GM21619 (cell line): ENCODE measurements around the gene PLCH1.
"Not testable (repeated sequence)": the region's sequence is repeated elsewhere in the genome, so short reads cannot be mapped to it uniquely, and the experiment has no call there.

ENCODE experiments used
- ATAC-seq: cut with Tn5 transposase; IDR thresholded peaks from one replicate; pipeline ENCODE4 v1.9.1; 2021; ENCODE audit not compliant: unreplicated experiment

The PLCH1 gene

DNA sequence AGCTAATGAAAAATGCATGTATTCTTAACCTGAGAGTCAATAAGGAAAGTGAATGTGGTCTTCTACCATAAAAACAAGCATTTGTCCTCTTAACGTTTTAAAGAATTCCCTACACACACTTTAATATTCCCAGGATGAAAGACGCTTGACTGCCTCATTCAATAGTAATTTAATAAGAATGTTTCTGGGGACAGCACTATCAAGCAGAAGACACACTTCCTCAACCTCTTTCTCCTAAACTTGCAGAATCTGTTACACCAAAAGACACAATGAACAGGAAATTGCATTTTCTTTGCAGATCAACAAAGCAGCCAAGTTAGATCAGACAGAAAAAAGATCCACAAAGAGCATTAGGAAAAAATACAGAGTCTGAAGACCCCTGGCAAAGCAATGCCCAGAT is 97.7 kb downstream of the PLCH1 start:
- ATAC-seq, result no peak

DNA sequence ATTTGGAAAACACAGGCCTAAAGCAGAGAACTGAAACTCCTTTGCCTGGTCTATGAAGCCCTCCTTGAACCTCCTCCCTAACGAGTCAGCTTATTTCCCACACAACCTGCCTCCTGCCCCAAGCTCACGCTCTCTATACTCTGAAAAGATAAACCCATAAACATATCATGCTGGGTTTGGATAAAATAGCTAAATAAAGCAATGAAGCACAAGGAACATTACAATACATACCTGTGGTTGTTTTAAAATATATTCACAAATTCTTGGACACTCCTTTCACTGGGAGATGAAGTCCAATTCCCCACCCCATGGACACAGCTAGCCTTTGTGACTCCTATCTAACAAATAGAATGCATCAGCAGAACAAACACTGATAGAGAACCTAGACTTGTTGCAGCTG is 98.2 kb downstream of the PLCH1 start:
- no peak for ATAC-seq

DNA sequence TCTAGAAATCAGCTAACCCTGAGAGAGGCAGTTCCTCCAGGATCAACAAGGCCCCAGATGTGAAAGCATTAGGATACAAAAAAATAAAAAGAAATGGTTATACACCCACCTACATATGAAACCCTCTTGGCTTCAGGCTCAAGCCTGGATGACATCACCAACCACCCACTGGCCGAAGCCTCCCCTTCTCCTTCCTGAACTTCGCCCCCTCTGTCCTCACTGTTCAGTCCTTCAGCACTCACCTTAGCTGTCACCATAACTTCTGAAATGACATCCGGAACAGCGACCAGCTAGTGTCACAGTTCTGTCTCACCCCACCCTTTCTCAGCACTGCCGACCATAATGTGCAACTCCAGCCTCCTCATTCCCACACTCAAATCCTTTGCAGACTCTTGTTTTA is 98.7 kb downstream of the PLCH1 start:
- ATAC-seq, result no peak

DNA sequence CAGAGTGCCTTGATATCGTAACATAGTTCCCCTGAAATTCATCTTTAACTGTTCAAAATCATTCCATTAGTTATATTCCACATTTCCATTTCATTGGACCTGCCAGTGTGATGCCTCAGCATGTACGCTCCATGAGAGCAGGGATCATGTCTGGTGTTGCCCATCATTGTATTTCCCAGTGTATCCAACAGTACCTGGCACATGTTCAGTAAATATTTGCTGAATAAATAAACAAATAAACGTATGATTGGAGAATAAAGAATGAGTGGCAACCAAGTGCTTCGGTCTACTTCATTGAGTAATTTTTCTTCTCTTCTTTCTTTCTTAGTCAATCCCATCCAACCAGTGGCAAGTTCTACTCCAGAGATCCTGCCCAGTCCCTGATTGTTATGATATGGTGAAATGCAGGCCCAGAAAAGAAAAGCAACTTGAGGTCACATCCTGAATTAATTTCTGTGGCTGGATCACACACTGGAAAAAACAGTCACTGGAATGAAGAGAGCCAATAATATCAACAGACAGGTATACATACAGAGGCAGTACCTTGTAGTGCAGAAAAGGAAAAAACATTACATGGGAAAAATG is 101.2 kb downstream of the PLCH1 start:
- ATAC-seq, result no peak

DNA sequence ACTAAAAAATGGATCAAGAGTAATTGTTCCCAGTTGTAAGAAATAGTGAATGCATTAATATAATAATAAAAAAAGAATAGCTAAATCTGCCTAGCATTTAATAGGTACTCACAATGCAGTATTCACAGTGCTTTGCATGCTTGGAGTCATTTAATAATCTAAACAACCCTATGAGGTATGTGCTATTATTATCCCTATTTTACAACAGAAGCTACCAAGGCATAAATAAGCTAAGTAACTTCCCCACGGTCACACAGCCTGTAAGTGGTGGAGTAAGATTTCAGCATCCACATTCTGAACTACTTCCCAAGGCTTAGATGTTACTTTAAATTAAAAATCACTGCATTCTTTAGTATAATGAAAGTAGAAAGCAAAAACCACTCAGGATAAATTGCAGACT is 102.9 kb downstream of the PLCH1 start:
- ATAC-seq, result no peak

DNA sequence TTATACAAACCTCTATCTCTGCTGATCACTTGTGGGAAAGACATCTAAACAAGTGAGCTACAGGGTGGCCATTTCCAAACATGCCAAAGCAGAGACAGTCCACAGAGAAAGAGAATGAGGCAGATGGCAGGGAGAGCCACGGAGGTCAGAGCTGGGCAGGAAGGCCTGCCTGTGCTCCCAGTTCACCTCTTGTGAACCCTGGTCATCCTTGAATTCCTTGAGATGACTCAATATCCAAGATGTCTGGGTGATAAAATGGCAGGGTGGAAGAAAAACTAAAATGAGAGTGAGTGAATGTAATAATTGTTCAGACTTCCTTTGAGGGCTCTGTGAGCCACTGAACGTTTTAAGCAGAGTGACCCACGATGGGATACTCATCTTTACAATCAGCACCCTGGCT is 104.8 kb downstream of the PLCH1 start:
- no peak for ATAC-seq

DNA sequence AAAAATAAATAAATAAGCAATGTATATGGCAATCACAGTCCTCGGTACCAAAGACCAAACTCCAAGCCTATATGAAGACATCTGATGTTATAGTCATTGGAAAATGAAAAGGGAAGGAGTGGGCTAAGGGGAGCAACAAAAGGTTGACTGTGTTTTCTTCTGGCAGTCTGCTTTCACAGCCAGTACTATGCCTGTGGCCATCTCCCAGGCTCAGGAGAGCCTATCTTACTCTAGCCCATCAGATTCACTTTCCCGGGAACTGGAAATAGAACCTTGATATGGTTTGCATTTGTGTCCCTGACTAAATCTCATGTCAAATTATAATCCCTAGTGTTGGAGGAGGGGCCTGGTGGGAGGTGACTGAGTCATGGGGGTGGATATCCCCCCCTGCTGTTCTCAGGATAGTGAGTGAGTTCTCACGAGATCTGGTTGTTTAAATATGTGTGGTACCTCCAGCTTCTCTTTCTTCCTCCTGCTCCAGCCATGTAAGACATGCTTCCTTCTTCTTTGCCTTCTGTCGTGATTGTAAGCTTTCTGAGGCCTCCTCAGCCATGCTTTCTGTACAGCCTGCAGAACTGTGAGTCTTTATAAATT is 105.3 kb downstream of the PLCH1 start:
- ATAC-seq, result no peak

DNA sequence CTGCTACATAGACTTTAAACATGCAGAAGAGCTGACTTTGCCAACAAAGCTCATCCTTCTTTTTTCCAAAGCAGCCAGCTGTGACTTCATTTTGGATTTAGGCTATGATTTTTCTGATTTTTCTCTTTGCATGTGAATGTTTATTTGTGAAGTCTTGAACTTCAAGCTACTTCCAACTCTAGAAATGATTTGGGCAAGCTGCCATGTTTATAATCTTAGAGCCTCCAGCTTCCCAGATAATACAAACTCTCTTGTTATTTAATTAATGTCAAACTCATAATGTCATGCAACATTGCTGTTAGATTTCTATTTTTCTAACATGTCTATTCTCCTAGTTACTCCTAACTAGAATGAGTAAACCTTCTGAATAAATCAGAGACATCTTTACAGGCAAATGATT is 106.4 kb downstream of the PLCH1 start:
- not testable (repeated sequence) for ATAC-seq

DNA sequence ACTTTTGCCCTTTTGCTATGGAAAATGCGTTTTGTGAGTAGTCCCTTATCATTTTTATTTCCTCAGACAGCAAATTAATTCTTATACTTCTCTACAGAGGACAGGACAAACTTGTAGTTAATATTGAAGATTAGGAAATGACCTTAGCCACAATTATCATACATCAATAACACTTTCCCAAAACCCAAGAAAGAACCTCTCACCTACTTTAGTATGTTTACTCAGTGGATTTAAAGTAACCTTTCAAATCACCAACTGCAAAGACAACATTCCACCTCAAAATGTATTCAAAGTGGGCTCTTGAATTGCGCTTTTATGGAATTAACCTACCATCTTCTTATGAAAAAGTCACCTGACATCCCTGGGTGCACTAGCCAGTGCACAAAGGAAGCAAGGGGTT is 107.3 kb downstream of the PLCH1 start:
- ATAC-seq, result no peak

DNA sequence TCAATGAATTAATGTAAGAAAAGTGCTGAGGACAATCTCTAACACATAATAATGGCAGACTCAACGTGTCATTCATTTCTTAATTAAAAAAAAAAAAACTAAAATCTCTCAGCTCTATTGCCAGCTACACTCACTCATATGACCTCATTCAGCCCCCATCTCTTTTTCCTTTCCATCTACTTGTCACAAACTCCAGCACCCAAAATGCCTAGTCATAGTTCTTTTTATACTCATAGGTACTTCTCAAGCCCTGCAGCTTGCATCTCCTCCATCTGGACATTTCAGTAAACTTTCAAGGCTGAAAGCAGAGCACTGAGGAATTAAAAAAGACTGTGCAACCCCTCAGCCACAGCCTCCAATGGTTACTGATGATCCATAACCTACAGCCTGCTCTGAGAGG is 109.8 kb downstream of the PLCH1 start:
- no peak for ATAC-seq

DNA sequence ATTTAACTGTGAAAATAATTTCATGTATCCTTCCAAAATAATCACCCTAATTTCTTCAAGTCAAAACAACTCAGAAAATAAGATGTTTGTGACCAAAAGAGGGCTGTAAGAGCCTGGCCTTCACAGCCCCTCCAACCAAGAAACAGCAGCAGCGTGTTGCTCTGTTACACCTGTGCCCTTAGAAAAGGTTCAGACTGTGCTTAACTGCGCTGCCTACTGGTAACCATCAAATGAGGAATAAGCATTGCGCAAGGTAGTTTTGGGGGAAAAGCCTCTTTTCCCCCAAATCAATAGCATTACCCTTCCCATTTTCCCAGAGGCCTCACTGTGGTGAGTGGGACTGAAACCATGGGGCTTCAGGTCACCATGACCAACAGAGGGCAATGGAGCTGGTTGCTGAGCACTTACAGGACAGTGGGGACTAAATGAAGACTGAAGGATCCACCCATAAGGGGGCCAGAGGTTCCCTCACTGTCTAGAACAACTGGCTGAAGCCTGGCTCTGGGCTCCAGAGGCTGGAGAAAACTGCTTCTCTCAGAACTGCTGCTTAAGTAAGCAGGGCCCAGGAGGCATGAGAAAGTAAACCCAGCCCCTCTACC is 110.7 kb downstream of the PLCH1 start:
- ATAC-seq, result no peak

DNA sequence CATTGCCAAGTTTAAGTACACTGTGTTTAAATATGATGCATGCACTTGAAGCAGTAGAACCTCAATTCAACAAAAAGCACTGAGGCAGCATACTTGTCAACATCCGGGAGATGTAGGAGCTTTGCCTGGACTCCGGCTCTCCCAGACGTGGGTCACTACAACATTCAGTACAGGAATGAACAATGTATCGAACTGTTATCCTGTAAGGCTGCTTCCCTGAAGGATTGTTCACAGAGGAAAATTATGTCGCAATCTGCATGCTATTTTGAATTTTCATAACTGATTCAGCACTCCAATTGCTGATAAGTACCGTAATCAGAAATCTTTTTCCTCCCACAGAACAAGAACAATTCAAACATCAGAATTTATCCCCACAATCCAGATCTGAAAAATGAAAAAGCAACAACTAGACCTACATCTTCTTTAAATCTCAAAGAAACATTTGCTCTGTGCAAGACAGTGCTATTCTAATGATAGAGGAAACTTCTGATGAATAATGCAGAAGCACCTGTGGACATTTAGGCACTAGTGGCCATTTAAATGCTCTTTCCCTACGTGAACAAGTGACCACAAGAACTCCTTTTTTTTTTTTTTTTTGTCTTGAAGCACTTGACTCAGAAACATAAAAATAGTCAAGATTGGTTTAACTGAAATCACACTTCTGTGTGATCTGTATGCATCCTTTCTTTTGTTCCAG is 113.4 kb downstream of the PLCH1 start:
- no peak for ATAC-seq

DNA sequence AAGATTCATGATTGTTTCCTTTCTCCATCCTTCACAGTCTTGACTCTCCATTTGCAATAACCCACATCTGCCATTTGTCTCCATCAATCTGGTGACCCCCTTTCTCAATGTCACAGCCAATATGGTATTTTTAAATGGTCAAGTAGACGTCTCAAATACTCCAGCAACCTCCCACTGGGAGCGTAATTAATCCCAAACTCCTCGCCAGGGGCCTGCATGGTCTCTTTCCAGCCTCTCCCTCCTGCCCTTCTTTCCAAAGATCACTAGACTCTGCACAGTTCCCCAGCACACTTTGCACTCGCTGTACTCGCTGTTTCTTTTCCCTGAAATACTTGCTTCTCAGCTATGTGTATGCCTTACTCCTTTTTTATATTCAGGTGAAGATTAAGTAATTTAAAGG is 115.3 kb downstream of the PLCH1 start:
- no peak for ATAC-seq

DNA sequence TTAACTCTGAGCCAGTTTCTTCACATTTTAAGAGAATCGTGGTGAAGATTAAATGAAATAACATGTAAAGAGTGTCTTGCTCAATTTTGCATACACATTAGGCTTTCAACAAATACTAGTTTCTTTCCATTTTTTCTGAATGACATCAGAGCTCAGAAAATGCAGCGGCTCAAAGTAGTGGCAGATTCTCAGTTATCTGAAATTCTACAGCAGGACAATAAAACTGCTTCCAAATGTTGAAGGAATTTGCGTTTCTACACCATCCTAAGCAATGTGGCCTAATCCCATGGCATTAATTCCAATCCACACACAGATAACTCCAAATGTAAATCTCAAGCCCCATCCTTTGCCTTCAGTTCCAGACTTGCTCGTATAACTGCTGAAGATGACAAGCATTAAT is 115.8 kb downstream of the PLCH1 start:
- no peak for ATAC-seq

DNA sequence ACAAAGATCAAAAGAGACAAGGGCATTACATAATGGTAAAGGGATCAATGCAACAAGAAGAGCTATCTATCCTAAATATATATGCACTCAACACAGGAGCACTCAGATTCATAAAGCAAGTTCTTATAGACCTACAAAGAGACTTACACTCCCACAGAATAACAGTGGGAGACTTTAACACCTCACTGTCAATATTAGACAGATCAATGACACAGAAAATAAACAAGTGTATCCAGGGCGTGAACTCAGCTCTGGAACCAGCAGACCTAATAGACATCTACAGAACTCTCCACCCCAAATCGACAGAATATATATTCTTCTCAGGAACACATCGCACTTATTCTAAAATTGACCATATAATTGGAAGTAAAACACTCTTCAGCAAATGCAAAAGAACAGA is 122.2 kb downstream of the PLCH1 start:
- ATAC-seq, result not testable (repeated sequence)

DNA sequence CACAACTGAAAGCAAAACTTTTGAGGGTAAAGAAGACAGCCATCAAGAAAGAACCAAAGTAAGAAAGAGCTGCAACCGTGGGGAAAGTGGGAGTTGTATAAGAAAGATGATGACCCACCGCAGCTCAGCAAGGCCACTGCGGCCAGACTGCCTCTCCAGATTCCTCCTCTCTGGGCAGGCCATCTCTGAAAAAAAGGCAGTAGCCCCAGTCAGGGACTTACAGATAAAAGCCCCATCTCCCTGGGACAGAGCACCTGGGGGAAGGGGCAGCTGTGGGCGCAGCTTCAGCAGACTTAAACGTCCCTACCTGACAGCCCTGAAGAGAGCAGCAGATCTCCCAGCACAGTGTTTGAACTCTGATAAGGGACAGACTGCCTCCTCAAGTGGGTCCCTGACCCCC is 124.3 kb downstream of the PLCH1 start:
- ATAC-seq, result not testable (repeated sequence)

DNA sequence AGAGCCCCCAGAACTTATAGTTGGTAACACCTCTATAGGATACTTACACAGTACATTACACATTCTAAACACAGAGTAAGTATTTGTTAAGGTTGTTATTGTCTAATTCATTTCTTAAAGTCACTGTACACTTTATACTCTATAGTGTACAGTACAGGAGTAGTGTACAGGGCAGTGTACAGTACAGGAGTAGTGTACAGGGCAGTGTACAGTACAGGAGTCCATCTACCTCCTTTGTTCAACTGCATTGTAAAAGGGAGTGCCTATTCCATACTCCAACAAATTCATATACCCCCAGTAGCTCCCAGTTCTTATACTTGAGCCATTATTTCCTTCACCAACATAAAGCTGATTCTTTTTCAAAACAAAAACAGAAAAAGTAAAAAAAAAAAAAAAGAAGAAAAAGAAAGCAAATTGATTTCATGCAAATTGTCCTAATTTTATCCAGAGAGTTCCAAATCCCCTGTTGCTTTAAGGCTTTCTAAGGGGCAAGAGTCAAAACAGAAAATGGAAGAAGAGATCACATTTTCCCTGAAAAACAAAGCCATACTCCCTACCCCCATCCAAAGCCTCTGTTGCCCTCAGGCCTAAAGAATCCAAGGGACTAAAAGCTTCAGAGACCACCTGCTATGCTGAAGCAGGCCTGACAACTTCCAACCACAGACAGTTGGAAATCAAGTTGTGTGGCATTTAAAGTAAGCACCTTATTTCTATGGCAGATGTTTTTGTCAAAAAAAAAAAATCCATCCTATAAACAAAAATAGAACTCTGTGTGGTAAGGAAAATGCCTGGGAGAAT is 125.6 kb downstream of the PLCH1 start:
- ATAC-seq, result no peak

DNA sequence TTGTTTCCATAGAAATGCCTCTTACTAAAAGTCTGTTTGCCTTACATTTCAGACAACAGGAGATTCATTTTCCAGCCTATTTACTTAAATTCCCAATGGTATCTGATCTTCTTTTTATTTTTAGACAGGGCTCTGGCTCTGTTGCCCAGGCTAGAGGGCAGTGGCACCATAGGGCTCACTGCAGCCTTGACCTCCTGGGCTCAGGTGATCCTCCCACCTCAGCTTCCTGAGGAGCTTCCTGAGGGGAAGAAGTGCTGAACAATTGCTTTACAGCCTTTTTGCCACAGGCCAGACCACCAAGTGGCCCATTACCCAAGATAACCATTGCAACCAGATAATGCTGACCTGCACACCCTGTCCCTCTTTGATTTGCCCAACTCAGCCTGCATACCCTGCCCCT is 126.3 kb downstream of the PLCH1 start:
- no peak for ATAC-seq

DNA sequence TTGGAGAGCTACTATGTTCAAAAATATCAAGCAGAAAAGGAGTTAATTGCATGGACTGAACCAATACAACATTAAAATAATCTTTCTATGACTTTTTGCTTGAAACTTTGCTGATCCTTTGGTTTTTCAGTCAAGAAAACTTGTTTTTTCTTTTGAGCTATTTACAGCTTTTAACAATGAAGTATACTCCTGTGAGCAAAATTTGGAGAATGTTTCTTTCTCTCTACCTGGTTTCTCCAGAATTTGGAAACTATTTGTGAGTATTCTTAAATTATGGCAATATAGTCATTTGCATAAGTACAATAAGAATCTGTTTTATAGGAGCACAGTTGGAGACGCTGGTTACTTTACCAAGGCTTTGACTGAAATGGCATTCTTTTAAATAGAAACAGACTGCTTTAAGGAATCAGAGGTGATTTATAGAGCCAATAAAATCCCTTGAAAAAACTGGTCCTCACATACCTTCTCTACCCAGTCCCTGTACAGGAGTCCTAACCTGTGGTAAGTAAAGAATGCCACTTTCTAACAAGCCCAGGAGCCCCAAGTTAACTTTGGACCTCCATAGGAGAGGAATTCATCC is 127.4 kb downstream of the PLCH1 start:
- no peak for ATAC-seq

DNA sequence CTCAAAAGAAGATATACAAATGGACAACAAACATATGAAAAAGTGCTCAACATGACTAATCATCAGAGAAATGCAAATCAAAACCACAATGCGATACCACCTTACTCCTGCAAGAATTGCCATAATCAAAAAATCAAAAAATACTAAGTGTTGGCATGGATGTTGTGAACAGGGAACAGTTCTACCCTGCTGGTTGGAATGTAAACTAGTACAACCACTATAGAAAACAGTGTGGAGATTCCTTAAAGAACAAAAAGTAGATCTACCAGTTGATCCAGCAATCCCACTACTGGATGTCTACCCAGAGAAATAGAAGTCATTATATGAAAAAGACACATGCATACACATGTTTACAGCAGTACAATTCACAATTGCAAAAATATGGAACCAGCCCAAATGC is 129.7 kb downstream of the PLCH1 start:
- not testable (repeated sequence) for ATAC-seq

DNA sequence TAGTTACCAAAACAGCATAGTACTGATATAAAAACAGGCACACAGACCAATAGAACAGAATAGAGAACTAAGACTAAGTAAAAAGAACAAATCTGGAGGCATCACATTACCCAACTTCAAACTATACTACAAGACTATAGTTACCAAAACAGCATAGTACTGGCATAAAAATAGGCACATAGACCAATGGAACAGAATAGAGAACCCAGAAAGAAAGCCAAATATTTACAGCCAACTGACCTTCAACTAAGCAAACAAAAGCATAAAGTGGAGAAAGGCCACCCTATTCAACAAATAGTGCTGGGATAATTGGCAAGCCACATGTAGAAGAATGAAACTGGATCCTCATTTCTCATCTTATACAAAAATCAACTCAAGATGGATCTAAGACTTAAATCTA is 130.5 kb downstream of the PLCH1 start:
- ATAC-seq, result not testable (repeated sequence)
